K562 (cell line): ENCODE data around the gene CDS2. TPM values are rescaled to one million over a fixed set of nuclear protein-coding genes. Genes with fewer than 3 reads are reported as not detected.

ENCODE experiments used
- BACH1 ChIP-seq: fragments of 200-800 bp; sonication (Bioruptor generic); IDR thresholded peaks from 2 replicates; pipeline ENCODE4 v1.6.1; 2016; ENCODE audit warnings: missing genetic modification characterization, missing compliant biosample characterization
- CREM ChIP-seq: IDR thresholded peaks from 2 replicates; pipeline ENCODE4 v1.6.1; 2014; ENCODE audit warnings: antibody characterized with exemption, low read depth
- CTCF ChIP-seq, 3 experiments: IDR thresholded peaks in 2 of 3; conservative IDR thresholded peaks in 1 of 3; 2 replicates each; pipeline ENCODE4 v1.5.1; 2011 to 2012; ENCODE audit warnings: low read length in 3 of 3, mild to moderate bottlenecking in 3 of 3, control low read depth in 2 of 3, improper control_type of control experiment in 1 of 3, inconsistent platforms in 1 of 3, low read depth in 1 of 3, mixed read lengths in 1 of 3, moderate library complexity in 1 of 3; ENCODE audit not compliant: insufficient read depth in 2 of 3
- DEAF1 ChIP-seq: fragments of 450-650 bp; formaldehyde crosslinking; IDR thresholded peaks from 2 replicates; pipeline ENCODE4 v1.4.0; 2020; ENCODE audit warnings: mild to moderate bottlenecking, moderate library complexity
- EHMT2 ChIP-seq: fragments of 450-650 bp; IDR thresholded peaks from 2 replicates; pipeline ENCODE4 v1.6.1; 2018; ENCODE audit warnings: antibody characterized with exemption
- FOXK2 ChIP-seq, 2 experiments: fragments of 450-650 bp; IDR thresholded peaks in 1 of 2; conservative IDR thresholded peaks in 1 of 2; 2 replicates each; pipeline ENCODE4 v1.6.1; 2016; ENCODE audit warnings: low read depth in 2 of 2, mild to moderate bottlenecking in 1 of 2
- GTF2F1 ChIP-seq: IDR thresholded peaks from 2 replicates; pipeline ENCODE4 v1.6.1; 2011; ENCODE audit warnings: low read depth, low read length, improper control_type of control experiment
- MGA ChIP-seq: fragments of 450-650 bp; IDR thresholded peaks from 2 replicates; pipeline ENCODE4 v1.6.1; 2016; ENCODE audit warnings: mild to moderate bottlenecking, moderate library complexity
- SNAPC5 ChIP-seq: fragments of 250-450 bp; sonication (Bioruptor Pico); IDR thresholded peaks from 2 replicates; pipeline ENCODE4 v1.8.0; 2021; ENCODE audit warnings: moderate library complexity, mild to moderate bottlenecking, inconsistent platforms
- TEAD1 ChIP-seq, 2 experiments: fragments of 450-650 bp in 1 of 2; sonication (generic) in 1 of 2; formaldehyde crosslinking; IDR thresholded peaks; 2 replicates each; pipeline versions ENCODE4 v1.4.0 to v1.8.0; 2020 to 2022; ENCODE audit warnings: mild to moderate bottlenecking in 2 of 2, missing genetic modification reagents in 1 of 2
- THRAP3 ChIP-seq: fragments of 450-650 bp; IDR thresholded peaks from 2 replicates; pipeline ENCODE4 v1.6.1; 2016; ENCODE audit warnings: mild to moderate bottlenecking, inconsistent platforms, borderline replicate concordance
- polyA plus RNA-seq, 8 experiments: library from polyadenylated mRNA; depleted of rRNA in 4 of 8; stranded (reverse) in 5 of 8; unstranded in 3 of 8; fragments of >200 nt; fragmentation: Nextera tagmentation in 2 of 8; fragmentation: Illumina TruSeq in 1 of 8; extraction: Ambion mirVana in 2 of 8; extraction: Trizol in 1 of 8; gene quantifications; 2 replicates each; pipeline versions ENCODE4 v1.2.1 to v1.2.3, GENCODE V29; 2011 to 2014; ENCODE audit warnings: inconsistent platforms in 1 of 8, missing spikeins in 1 of 8
- total RNA-seq, 7 experiments: library from RNA; depleted of rRNA in 6 of 7; stranded (reverse); fragments of >200 nt in 6 of 7; fragmentation: Illumina TruSeq in 2 of 7; extraction: Trizol in 2 of 7; gene quantifications; 2 replicates each; pipeline versions ENCODE4 v1.2.1 to v1.2.3, GENCODE V29; 2011 to 2021; ENCODE audit warnings: low replicate concordance in 1 of 7

Gene CDS2
- total and polyA plus RNA-seq, 9 of the 15 experiments (the other 6 are each of a cell fraction or from before 2014, with no cell fraction given): 6.4 to 46.4 (median 12.2) TPM

GRCh38 chr20:5191829-5192569 lies 65.2 kb downstream of the CDS2 start (continued):
- 0 out of 4 replicates have a peak, but pooled peaks of 1 of the 2 experiments have one; percentile 26 for TF ChIP-seq FOXK2 (conservative IDR thresholded peaks at IDR 0.05 in 1 of 2, IDR thresholded peaks at IDR 0.05 in 1 of 2; ENCODE audit: low read depth in 2 of 2)
- peak; percentile 50 to 82 (median 64); a peak in 5 of 6 replicates for TF ChIP-seq CTCF (IDR thresholded peaks at IDR 0.05 in 2 of 3, conservative IDR thresholded peaks at IDR 0.05 in 1 of 3; ENCODE audit: insufficient read depth in 2 of 3, low read depth in 1 of 3, low read length in 3 of 3)
- TF ChIP-seq MGA: no peak
- no peak for TF ChIP-seq TEAD1 (CRISPR knock-in tag; IDR thresholded peaks at IDR 0.05)
- TF ChIP-seq DEAF1 (CRISPR knock-in tag): peak; percentile 77
- TF ChIP-seq GTF2F1: no peak
- no peak for TF ChIP-seq SNAPC5 (CRISPR knock-in tag)
- no peak for TF ChIP-seq THRAP3
- no peak for TF ChIP-seq CREM
- TF ChIP-seq BACH1 (tag): no peak
- TF ChIP-seq EHMT2: no peak
- TF ChIP-seq, all 486 proteins: peak for 6
